Measurements from ENCODE around the gene LNPEP. TPM values are rescaled to one million over a fixed set of nuclear protein-coding genes. Genes with fewer than 3 reads are reported as not detected.

LNPEP gene
- polyA plus RNA-seq, 2 donors: 4.3 to 5.7 TPM

DNA sequence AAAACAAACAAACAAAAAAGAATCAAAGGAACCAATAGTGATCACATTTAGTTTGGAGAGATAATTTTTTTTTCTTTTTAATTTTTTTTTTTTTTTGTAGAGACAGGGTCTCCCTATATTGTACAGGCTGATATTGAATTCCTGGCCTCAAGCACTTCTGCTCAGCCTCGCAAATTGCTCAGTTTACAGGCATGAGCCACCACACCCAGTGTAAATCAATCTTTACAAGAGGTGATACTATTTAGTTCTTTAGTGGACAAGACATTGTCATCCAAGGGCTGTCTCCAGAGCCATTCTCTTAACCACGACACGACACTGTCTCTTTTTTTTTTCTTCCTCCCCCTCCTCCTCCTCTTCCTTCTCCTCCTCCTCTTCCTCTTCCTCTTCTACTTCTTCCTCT lies 30.0 kb upstream of the LNPEP start:
- H3K36me3 ChIP-seq (ENCODE audit: control insufficient read depth in 2 of 2, insufficient read depth in 2 of 2, low read length in 1 of 2): peaks cover 0 to 2% of the 10 kb centered on the region in 2 donors
- no peaks in the 10 kb centered on the region for H3K9me3 ChIP-seq (ENCODE audit: control insufficient read depth in 2 of 2, insufficient read depth in 1 of 2, low read depth in 1 of 2, low read length in 1 of 2)
- WGBS, 2 donors: 95 to 96% methylated on average over 3 of the region's 3 CpGs
- no peak overlapping the region for H3K4me3 ChIP-seq (ENCODE audit: low read depth in 1 of 2, low read length in 2 of 2)
- H3K4me1 ChIP-seq (ENCODE audit: control insufficient read depth in 2 of 2, insufficient read depth in 2 of 2, low read length in 1 of 2): no peaks in the 10 kb centered on the region
- H3K27me3 ChIP-seq (ENCODE audit: control insufficient read depth in 1 of 2, insufficient read depth in 2 of 2, low read length in 2 of 2): no peaks in the 10 kb centered on the region
- H3K27ac ChIP-seq (ENCODE audit: low read depth in 2 of 2, low read length in 1 of 2): no peak overlapping the region

DNA sequence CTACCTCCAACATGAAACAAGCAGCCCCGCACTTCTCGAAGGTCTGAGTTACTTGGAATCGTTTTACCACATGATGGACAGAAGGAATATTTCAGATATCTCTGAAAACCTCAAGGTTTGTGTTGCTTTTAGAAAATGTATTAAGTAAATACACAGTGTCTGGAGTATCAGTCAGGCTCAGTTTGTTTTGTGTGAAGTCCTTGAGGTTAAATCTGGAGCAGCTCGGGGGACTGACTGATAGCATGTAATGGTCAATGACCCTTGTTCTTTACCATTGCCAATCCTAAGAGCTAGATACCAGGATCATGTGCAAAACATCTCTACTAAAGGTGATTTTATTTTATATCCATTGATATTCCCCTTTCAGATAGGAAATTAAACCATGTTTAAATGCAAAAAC lies 26.9 kb upstream of the LNPEP start:
- H3K27me3 ChIP-seq (ENCODE audit: control insufficient read depth in 1 of 2, insufficient read depth in 2 of 2, low read length in 2 of 2): no peaks in the 10 kb centered on the region
- WGBS, 2 donors: 80 to 90% methylated on average over 4 of the region's 4 CpGs
- no peak overlapping the region for H3K4me3 ChIP-seq (ENCODE audit: low read depth in 1 of 2, low read length in 2 of 2)
- no peak overlapping the region for H3K27ac ChIP-seq (ENCODE audit: low read depth in 2 of 2, low read length in 1 of 2)
- no peaks in the 10 kb centered on the region for H3K9me3 ChIP-seq (ENCODE audit: control insufficient read depth in 2 of 2, insufficient read depth in 1 of 2, low read depth in 1 of 2, low read length in 1 of 2)
- no peaks in the 10 kb centered on the region for H3K36me3 ChIP-seq (ENCODE audit: control insufficient read depth in 2 of 2, insufficient read depth in 2 of 2, low read length in 1 of 2)
- no peaks in the 10 kb centered on the region for H3K4me1 ChIP-seq (ENCODE audit: control insufficient read depth in 2 of 2, insufficient read depth in 2 of 2, low read length in 1 of 2)

DNA sequence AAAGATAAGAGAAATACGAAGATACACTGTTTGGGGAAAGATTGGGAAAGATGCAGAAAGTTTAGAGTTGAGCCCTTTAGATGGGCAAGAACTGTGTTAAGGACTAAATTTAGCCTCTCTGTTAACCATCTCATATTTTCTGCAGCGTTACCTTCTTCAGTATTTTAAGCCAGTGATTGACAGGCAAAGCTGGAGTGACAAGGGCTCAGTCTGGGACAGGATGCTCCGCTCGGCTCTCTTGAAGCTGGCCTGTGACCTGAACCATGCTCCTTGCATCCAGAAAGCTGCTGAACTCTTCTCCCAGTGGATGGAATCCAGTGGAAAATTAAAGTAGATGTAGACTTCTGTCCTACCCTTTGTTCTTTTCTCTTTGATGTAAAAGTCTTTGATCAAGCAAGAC lies 26.4 kb upstream of the LNPEP start:
- H3K9me3 ChIP-seq (ENCODE audit: control insufficient read depth in 2 of 2, insufficient read depth in 1 of 2, low read depth in 1 of 2, low read length in 1 of 2): no peaks in the 10 kb centered on the region
- H3K36me3 ChIP-seq (ENCODE audit: control insufficient read depth in 2 of 2, insufficient read depth in 2 of 2, low read length in 1 of 2): no peaks in the 10 kb centered on the region
- H3K4me1 ChIP-seq (ENCODE audit: control insufficient read depth in 2 of 2, insufficient read depth in 2 of 2, low read length in 1 of 2): no peaks in the 10 kb centered on the region
- 91 to 94% methylated on average over 4 of the region's 4 CpGs for WGBS, 2 donors
- H3K27ac ChIP-seq (ENCODE audit: low read depth in 2 of 2, low read length in 1 of 2): no peak overlapping the region
- H3K4me3 ChIP-seq (ENCODE audit: low read depth in 1 of 2, low read length in 2 of 2): no peak overlapping the region
- no peaks in the 10 kb centered on the region for H3K27me3 ChIP-seq (ENCODE audit: control insufficient read depth in 1 of 2, insufficient read depth in 2 of 2, low read length in 2 of 2)

DNA sequence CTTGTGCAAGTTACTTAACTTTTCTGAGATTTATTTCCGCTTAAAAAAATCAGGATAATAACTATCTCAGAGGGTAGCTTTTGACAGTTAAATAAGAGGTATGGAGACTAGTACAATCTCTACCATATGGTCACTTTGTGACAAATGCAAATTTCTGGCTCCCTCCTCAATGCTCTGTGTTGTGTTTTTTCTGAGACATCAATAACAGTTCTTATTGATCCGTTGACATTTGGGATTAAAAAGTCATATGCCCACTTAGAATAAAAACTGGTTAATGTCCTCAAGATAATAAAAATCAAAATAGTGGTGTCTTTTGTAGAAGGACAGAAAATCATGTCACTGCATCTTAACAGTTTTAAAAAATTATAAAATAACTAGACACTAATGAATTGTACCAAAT lies 24.7 kb upstream of the LNPEP start:
- Histone ChIP-seq H3K27ac (ENCODE audit: low read depth in 2 of 2, low read length in 1 of 2) (no peak overlapping the region), H3K36me3 (ENCODE audit: control insufficient read depth in 2 of 2, insufficient read depth in 2 of 2, low read length in 1 of 2) (no peaks in the 10 kb centered on the region), H3K4me1 (ENCODE audit: control insufficient read depth in 2 of 2, insufficient read depth in 2 of 2, low read length in 1 of 2) (no peaks in the 10 kb centered on the region), H3K4me3 (ENCODE audit: low read depth in 1 of 2, low read length in 2 of 2) (no peak overlapping the region), H3K27me3 (ENCODE audit: control insufficient read depth in 1 of 2, insufficient read depth in 2 of 2, low read length in 2 of 2) (no peaks in the 10 kb centered on the region), H3K9me3 (ENCODE audit: control insufficient read depth in 2 of 2, insufficient read depth in 1 of 2, low read depth in 1 of 2, low read length in 1 of 2) (no peaks in the 10 kb centered on the region)
- 94 to 96% methylated on average over 2 of the region's 2 CpGs for WGBS, 2 donors

DNA sequence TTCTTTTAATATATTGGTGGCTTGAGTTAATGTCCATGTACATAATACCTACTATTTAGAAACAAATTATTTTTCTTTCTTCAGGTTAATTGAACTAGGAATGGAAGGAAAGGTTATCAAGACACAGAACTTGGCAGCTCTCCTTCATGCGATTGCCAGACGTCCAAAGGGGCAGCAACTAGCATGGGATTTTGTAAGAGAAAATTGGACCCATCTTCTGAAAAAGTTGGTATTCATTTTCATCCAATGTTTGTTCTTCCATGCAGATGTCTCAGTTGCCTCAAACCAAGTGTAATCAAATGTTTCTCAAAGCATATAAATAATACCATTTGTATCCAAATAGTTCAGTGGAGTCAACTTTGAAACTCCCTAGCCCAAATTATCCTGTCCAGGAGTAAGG lies 22.6 kb upstream of the LNPEP start:
- no peaks in the 10 kb centered on the region for H3K36me3 ChIP-seq (ENCODE audit: control insufficient read depth in 2 of 2, insufficient read depth in 2 of 2, low read length in 1 of 2)
- 67 to 79% methylated on average over 2 of the region's 2 CpGs for WGBS, 2 donors
- no peaks in the 10 kb centered on the region for H3K4me1 ChIP-seq (ENCODE audit: control insufficient read depth in 2 of 2, insufficient read depth in 2 of 2, low read length in 1 of 2)
- no peak overlapping the region for H3K4me3 ChIP-seq (ENCODE audit: low read depth in 1 of 2, low read length in 2 of 2)
- no peak overlapping the region for H3K27ac ChIP-seq (ENCODE audit: low read depth in 2 of 2, low read length in 1 of 2)
- H3K27me3 ChIP-seq (ENCODE audit: control insufficient read depth in 1 of 2, insufficient read depth in 2 of 2, low read length in 2 of 2): no peaks in the 10 kb centered on the region
- H3K9me3 ChIP-seq (ENCODE audit: control insufficient read depth in 2 of 2, insufficient read depth in 1 of 2, low read depth in 1 of 2, low read length in 1 of 2): no peaks in the 10 kb centered on the region

DNA sequence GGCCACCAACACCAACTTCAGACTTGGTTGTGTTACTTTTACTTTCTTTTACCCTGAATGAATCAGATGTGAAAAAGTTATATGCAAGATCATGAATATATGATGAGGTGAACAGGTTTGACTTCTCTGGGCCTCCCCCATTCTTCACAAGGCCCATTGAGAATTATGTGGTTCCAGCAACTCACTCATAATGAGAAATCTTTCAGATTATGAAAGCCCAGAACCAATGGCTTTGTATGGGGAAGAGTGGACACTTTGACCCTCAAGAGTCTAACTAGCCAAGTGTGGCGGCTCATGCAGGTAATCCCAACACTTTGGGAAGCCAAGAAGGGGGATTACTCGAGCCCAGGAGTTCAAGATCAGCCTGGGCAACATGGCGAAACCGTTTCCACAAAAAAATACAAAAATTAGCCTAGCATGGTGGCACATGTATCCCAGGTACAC lies 16.1 kb upstream of the LNPEP start:
- Histone ChIP-seq H3K36me3 (ENCODE audit: control insufficient read depth in 2 of 2, insufficient read depth in 2 of 2, low read length in 1 of 2) (peaks cover 0 to 4% of the 10 kb centered on the region in 2 donors), H3K27ac (ENCODE audit: low read depth in 2 of 2, low read length in 1 of 2) (no peak overlapping the region), H3K4me3 (ENCODE audit: low read depth in 1 of 2, low read length in 2 of 2) (no peak overlapping the region), H3K27me3 (ENCODE audit: control insufficient read depth in 1 of 2, insufficient read depth in 2 of 2, low read length in 2 of 2) (no peaks in the 10 kb centered on the region), H3K4me1 (ENCODE audit: control insufficient read depth in 2 of 2, insufficient read depth in 2 of 2, low read length in 1 of 2) (no peaks in the 10 kb centered on the region), H3K9me3 (ENCODE audit: control insufficient read depth in 2 of 2, insufficient read depth in 1 of 2, low read depth in 1 of 2, low read length in 1 of 2) (no peaks in the 10 kb centered on the region)
- 90 to 94% methylated on average over 4 of the region's 4 CpGs for WGBS, 2 donors

DNA sequence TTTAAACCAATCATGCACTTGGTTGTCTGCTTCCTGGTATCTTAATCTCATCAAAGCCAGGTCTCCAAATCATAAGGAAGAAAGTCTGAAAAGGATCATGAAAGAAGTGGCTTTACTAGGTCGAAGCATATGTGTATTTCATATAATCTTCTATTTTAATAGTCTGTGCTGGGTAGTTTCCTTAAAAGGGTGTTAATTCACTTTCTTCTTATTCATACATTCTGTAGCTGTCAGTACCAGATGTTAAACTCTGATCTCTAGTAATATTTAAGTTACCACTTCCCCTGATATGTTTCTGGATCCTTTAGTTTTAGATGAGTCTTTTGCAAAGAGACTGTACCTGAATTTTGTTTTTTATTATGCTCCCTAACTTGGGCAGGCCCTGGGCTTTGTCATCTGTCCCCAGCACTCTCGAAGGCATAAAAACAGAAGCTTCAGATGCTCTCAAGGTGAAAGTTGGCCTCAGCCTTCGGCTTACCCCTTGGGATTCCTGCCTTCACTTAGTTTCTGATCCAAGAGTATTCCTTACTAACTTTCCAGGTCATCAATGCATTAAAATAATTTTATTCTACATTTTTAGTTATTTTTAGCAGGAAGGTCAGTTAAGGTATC lies 15.0 kb upstream of the LNPEP start:
- peaks cover 0 to 4% of the 10 kb centered on the region in 2 donors for H3K36me3 ChIP-seq (ENCODE audit: control insufficient read depth in 2 of 2, insufficient read depth in 2 of 2, low read length in 1 of 2)
- H3K9me3 ChIP-seq (ENCODE audit: control insufficient read depth in 2 of 2, insufficient read depth in 1 of 2, low read depth in 1 of 2, low read length in 1 of 2): no peaks in the 10 kb centered on the region
- WGBS, 2 donors: 73 to 77% methylated on average over 3 of the region's 3 CpGs
- no peaks in the 10 kb centered on the region for H3K27me3 ChIP-seq (ENCODE audit: control insufficient read depth in 1 of 2, insufficient read depth in 2 of 2, low read length in 2 of 2)
- no peaks in the 10 kb centered on the region for H3K4me1 ChIP-seq (ENCODE audit: control insufficient read depth in 2 of 2, insufficient read depth in 2 of 2, low read length in 1 of 2)
- H3K4me3 ChIP-seq (ENCODE audit: low read depth in 1 of 2, low read length in 2 of 2): no peak overlapping the region
- peak overlapping the region in 1 of 2 donors; percentile 49 for H3K27ac ChIP-seq (ENCODE audit: low read depth in 2 of 2, low read length in 1 of 2)

DNA sequence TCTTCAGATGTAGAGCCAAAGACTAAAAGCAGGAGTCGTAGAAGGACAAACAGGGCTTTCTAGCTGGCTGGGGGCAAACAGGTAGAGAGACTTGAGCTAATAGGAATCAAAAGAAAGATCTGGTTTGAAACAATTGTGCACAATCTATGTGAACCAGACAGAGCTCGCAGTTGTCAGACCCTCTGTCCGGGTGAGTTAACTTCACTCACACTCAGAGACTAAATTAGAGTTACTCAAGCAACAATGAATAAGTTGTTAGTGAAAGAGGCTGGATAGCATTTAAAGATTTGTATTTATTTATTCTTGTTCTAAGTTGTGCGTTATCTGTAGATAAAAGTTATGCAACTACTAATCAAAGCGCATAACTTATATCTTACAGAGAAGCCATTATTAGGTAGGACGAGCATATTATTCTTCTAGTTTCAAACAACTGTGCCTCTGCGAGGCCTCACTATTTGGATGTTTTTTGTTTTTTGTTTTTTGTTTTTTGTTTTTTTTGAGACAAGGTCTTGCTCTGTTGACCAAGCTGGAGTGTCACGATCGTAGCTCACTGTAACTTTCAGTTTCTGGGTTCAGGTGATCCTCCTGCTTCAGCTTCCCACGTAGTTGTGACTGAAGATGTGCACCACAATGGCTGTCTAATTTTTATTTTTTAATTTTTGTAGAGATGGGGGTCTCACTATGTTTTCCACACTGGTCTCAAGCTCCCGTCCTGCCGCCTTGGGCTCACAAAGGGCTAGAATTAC lies 13.2 kb upstream of the LNPEP start:
- peaks cover 0 to 4% of the 10 kb centered on the region in 2 donors for H3K36me3 ChIP-seq (ENCODE audit: control insufficient read depth in 2 of 2, insufficient read depth in 2 of 2, low read length in 1 of 2)
- 85 to 88% methylated on average over 12 of the region's 12 CpGs for WGBS, 2 donors
- H3K27ac ChIP-seq (ENCODE audit: low read depth in 2 of 2, low read length in 1 of 2): no peak overlapping the region
- H3K9me3 ChIP-seq (ENCODE audit: control insufficient read depth in 2 of 2, insufficient read depth in 1 of 2, low read depth in 1 of 2, low read length in 1 of 2): no peaks in the 10 kb centered on the region
- H3K4me3 ChIP-seq (ENCODE audit: low read depth in 1 of 2, low read length in 2 of 2): no peak overlapping the region
- H3K4me1 ChIP-seq (ENCODE audit: control insufficient read depth in 2 of 2, insufficient read depth in 2 of 2, low read length in 1 of 2): no peaks in the 10 kb centered on the region
- H3K27me3 ChIP-seq (ENCODE audit: control insufficient read depth in 1 of 2, insufficient read depth in 2 of 2, low read length in 2 of 2): no peaks in the 10 kb centered on the region

DNA sequence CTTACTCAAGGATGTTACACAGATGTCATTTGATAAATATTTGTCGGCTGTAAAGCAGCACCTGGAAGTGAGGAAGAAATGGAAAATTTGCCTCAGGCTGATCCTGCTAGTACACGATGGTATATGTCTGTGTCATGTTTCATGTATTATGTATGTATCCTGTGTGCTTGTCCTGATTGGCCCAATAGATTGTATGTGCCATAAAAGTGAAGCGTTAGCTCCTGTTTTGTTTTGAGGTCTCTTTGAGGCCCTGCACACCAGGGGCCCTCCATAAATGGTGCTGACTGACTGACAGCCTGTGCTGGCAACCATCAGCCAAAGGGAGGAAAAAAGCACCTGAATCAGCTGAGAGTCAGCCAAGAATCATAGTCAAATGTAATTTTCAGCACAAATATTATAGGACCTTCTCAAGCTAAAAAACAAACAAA lies 11.8 kb upstream of the LNPEP start:
- no peaks in the 10 kb centered on the region for H3K9me3 ChIP-seq (ENCODE audit: control insufficient read depth in 2 of 2, insufficient read depth in 1 of 2, low read depth in 1 of 2, low read length in 1 of 2)
- WGBS, 2 donors: 31 to 32% methylated on average over 3 of the region's 3 CpGs
- H3K4me3 ChIP-seq (ENCODE audit: low read depth in 1 of 2, low read length in 2 of 2): no peak overlapping the region
- no peaks in the 10 kb centered on the region for H3K27me3 ChIP-seq (ENCODE audit: control insufficient read depth in 1 of 2, insufficient read depth in 2 of 2, low read length in 2 of 2)
- H3K36me3 ChIP-seq (ENCODE audit: control insufficient read depth in 2 of 2, insufficient read depth in 2 of 2, low read length in 1 of 2): peaks cover 0 to 4% of the 10 kb centered on the region in 2 donors
- no peak overlapping the region for H3K27ac ChIP-seq (ENCODE audit: low read depth in 2 of 2, low read length in 1 of 2)
- no peaks in the 10 kb centered on the region for H3K4me1 ChIP-seq (ENCODE audit: control insufficient read depth in 2 of 2, insufficient read depth in 2 of 2, low read length in 1 of 2)

DNA sequence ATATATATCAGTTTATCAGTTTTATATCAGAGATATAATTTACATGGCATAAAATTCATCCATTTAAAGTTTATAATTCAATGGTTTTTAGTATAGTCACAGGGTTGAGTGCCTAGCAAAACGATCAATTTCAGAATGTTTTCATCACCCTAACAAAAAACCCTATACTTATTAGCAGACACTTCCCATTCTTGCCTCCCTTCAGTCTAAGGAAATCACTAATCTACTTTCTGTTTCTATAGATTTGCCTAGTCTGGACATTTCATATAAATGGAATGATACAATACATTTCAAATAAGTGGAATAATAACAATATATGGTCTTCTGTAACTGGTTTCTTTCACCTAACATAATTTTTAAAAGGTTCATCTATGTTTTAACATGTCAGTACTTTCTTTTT lies 9.6 kb upstream of the LNPEP start:
- WGBS, 2 donors: 93 to 94% methylated on average over 1 of the region's 1 CpG
- no peak overlapping the region for H3K4me3 ChIP-seq (ENCODE audit: low read depth in 1 of 2, low read length in 2 of 2)
- H3K36me3 ChIP-seq (ENCODE audit: control insufficient read depth in 2 of 2, insufficient read depth in 2 of 2, low read length in 1 of 2): no peaks in the 10 kb centered on the region
- no peaks in the 10 kb centered on the region for H3K9me3 ChIP-seq (ENCODE audit: control insufficient read depth in 2 of 2, insufficient read depth in 1 of 2, low read depth in 1 of 2, low read length in 1 of 2)
- H3K27me3 ChIP-seq (ENCODE audit: control insufficient read depth in 1 of 2, insufficient read depth in 2 of 2, low read length in 2 of 2): no peaks in the 10 kb centered on the region
- no peak overlapping the region for H3K27ac ChIP-seq (ENCODE audit: low read depth in 2 of 2, low read length in 1 of 2)
- no peaks in the 10 kb centered on the region for H3K4me1 ChIP-seq (ENCODE audit: control insufficient read depth in 2 of 2, insufficient read depth in 2 of 2, low read length in 1 of 2)

Data from esophagus (tissue), 2 donors.